Mucosa of stomach (tissue), 1 donor: ENCODE data around the gene TMEM203.

Source experiments
- H3K27me3 ChIP-seq: one replicate; pipeline ENCODE4 v1.7.0; 2013; ENCODE audit warnings: mild to moderate bottlenecking, low read length; ENCODE audit not compliant: control insufficient read depth, insufficient read depth
- H3K36me3 ChIP-seq: one replicate; pipeline ENCODE4 v1.7.0; 2013; ENCODE audit warnings: low read length; ENCODE audit not compliant: control insufficient read depth, insufficient read depth
- H3K4me1 ChIP-seq: one replicate; pipeline ENCODE4 v1.7.0; 2013; ENCODE audit warnings: mild to moderate bottlenecking, low read length; ENCODE audit not compliant: control insufficient read depth, insufficient read depth
- H3K4me3 ChIP-seq: one replicate; pipeline ENCODE4 v1.7.0; 2013; ENCODE audit warnings: low read length
- H3K9ac ChIP-seq: one replicate; pipeline ENCODE4 v1.7.0; 2013; ENCODE audit warnings: mild to moderate bottlenecking, low read length, moderate library complexity
- H3K9me3 ChIP-seq: one replicate; pipeline ENCODE4 v1.7.0; 2013; ENCODE audit warnings: mild to moderate bottlenecking, low read length, moderate library complexity; ENCODE audit not compliant: control insufficient read depth
- donor health status: Pancreatic carcinoma.

TMEM203 gene

DNA sequence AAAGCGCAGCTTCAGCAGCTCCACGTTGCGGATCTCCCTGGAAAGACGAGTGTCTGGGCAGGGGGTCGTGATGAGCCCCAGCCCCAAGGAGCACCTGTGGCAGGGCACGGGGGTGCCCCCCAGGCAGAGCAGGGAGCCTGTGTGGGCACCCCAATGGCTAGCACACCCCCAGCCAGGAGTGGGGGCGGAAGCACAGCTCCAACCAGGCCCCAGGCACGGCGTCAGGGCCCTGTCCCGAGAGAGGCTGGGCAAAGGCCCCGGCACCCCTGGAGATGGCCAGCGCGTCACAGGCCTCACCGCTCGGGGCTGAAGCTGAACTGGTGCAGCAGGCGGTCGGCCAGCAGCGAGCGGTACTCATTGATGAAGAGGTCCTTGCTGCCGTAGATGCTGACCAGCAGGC lies 25.0 kb downstream of the TMEM203 start:
- Histone ChIP-seq H3K27me3 (no peaks in the 10 kb centered on the region), H3K4me3 (no peak overlapping the region), H3K9me3 (no peaks in the 10 kb centered on the region), H3K9ac (no peak overlapping the region), H3K4me1 (peaks cover 7% of the 10 kb centered on the region), H3K36me3 (peaks cover 11% of the 10 kb centered on the region)

DNA sequence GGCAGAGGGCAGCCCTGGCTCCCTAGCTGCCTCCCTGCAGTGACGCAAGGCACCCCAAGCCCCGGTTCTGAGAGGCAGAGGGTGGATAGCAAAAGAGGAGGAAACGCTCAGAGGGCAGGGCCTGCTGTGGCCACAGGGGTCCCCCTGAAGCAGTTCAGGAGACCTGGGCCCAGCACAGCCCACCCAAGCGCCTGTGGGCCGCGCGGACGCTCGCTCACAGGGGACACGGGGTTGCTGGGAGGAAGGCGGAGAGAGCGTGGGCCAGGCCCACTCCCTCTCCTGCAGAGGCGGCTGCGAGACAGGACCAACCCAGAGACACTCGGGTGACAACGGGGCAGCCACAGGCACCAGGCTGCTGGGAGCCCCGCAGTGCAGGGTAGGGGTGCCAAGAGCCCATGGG lies 25.7 kb downstream of the TMEM203 start:
- Histone ChIP-seq H3K9me3 (no peaks in the 10 kb centered on the region), H3K36me3 (peaks cover 11% of the 10 kb centered on the region), H3K27me3 (peaks cover 6% of the 10 kb centered on the region), H3K4me3 (no peak overlapping the region), H3K9ac (no peak overlapping the region), H3K4me1 (peaks cover 12% of the 10 kb centered on the region)

DNA sequence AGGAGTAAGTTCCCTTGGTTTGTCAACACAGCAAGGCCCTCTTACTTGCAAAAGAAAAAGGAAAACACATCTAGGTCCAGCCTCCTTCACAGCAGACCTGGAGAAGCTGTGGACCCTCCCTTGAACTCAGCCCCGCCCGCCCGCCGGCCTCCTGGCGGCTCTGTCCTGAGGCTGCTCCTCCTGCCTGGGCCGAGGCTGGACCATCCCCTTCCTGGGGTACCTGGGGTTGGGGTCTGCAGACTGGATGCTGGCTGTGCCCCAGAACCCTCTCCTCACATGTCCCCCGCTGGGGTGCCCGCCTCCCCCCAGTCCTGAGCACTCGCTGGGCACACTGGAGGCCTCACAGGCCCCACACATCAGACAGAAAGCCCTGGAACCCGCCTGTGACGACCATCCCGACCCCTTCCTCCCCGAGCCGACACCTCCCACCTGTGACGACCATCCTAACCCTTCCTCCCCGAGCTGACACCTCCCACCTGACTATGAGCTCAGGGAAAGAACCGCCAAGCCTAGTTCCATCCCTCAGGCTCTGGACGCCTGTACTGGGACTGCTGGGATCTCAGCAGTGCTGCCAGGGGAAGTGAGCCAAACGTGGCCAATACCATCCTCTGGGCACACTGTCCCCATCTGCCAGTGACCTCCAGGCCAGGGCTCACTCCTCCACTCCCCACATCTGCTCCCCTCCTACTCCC lies 26.4 kb downstream of the TMEM203 start:
- H3K36me3 ChIP-seq: peaks cover 11% of the 10 kb centered on the region
- no peak overlapping the region for H3K4me3 ChIP-seq
- no peaks in the 10 kb centered on the region for H3K9me3 ChIP-seq
- no peak overlapping the region for H3K9ac ChIP-seq
- H3K27me3 ChIP-seq: peaks cover 11% of the 10 kb centered on the region
- peaks cover 12% of the 10 kb centered on the region for H3K4me1 ChIP-seq

DNA sequence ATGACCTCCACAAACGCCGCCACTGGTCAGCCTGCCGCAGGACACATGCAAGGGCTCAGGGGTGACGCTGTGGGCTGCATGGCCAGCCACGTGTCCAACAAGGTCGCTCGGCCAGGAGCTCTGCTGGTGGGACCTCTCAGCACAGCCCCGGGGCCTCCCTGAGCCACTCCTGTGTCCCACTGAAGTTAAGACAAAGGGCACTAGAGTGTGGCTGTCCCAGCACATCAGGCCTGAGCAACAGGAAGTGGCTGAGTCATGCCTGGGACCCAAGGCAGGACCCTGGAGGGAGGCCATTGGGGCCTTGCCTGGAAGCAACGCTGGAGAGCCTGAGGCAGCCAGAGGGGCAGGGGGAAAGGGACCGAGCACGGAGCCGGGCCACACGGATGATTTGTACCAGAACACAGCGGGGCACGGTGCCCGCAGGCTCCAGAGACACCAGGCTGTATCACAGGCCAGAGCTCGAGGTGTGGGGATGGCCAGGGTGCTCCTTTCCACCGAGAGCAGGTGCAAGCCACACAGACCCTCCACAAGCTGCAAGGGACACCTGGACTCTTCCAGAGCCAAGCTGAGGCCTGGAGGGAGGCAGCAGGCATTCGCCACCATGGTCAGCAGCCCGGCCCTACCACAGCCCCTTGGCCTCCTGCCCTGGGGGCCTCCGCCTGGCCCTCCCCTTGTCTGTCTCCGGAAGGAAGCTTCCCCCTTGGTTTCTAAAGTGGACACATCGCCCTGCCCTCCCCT lies 27.1 kb downstream of the TMEM203 start:
- H3K9ac ChIP-seq: no peak overlapping the region
- H3K36me3 ChIP-seq: peaks cover 9% of the 10 kb centered on the region
- peaks cover 17% of the 10 kb centered on the region for H3K4me1 ChIP-seq
- no peak overlapping the region for H3K4me3 ChIP-seq
- H3K9me3 ChIP-seq: no peaks in the 10 kb centered on the region
- peaks cover 18% of the 10 kb centered on the region for H3K27me3 ChIP-seq

DNA sequence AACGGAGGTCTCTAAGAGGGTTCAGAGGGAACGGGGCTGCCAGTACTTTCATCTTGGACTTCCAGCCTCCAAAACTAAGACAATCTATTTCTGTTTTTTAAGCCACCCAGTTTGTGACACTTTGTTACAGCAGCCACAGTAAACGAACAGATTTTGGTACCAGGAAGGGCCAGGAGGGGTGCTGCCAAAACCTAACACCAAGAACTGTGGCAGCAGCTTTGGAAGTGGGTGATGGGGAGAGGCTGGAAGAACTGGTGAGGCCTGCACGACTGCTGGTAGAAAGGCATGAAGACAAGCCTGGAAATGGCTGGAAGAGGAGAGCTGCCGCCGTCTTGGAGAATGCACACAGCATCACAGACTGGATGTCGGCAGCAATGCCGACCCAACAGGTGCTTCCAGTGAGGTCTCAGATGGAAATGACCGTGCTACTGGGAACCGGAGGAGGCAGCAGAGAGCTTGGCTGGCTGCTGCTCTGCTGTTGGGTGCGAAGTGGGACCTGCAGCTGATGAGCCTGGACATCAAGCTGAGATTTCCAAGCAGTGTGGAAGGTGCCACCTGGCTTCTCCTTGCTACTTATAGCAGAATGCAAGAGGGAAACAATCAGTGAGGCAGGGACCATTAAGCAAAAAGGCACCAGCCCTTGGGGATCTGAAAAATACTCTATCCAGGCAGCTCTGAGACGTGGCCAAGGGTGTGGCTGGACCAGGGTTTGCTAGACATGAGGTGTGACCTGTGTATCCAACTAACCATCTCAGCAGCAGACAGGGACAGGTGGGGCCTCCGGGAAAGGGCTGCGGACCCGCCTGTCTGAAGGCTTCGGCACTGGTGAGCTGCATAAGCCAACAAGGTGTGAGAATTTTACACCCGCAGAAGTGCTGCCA lies 28.9 kb downstream of the TMEM203 start:
- Histone ChIP-seq H3K9ac (no peak overlapping the region), H3K4me1 (peaks cover 28% of the 10 kb centered on the region), H3K4me3 (no peak overlapping the region), H3K27me3 (peaks cover 36% of the 10 kb centered on the region), H3K36me3 (no peaks in the 10 kb centered on the region), H3K9me3 (no peaks in the 10 kb centered on the region)

DNA sequence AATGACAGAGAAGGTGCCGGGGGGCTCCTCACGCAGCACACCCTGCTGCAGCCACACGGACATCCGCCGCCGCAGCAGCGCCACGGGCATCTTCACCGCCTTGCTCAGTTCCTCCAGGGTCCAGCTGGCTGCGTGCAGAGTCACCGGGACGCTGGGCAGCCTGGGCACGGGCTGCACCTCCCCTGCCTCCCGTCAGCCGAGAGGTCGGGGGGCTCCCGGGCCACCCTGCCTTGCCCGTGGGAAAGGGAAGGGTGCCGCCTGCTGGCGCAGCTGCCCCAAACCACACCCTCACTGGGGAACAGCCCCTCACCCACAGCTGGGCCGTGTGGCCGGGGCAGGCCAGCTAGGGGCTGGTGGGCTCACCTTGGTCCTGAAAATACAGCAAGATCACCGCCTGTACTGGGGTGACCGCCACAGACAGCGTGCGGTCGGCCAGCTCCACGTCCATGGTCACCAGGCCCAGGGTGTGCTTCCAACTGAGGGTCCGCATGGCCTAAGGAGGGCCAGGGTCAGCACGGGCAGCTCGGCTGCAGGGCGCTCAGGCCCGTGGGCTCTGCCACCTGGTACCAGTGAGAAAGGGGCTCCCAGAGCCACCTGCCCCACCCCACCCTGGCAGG lies 30.0 kb downstream of the TMEM203 start:
- Histone ChIP-seq H3K4me3 (no peak overlapping the region), H3K36me3 (no peaks in the 10 kb centered on the region), H3K9me3 (no peaks in the 10 kb centered on the region), H3K27me3 (peaks cover 47% of the 10 kb centered on the region), H3K4me1 (peaks cover 28% of the 10 kb centered on the region), H3K9ac (no peak overlapping the region)

DNA sequence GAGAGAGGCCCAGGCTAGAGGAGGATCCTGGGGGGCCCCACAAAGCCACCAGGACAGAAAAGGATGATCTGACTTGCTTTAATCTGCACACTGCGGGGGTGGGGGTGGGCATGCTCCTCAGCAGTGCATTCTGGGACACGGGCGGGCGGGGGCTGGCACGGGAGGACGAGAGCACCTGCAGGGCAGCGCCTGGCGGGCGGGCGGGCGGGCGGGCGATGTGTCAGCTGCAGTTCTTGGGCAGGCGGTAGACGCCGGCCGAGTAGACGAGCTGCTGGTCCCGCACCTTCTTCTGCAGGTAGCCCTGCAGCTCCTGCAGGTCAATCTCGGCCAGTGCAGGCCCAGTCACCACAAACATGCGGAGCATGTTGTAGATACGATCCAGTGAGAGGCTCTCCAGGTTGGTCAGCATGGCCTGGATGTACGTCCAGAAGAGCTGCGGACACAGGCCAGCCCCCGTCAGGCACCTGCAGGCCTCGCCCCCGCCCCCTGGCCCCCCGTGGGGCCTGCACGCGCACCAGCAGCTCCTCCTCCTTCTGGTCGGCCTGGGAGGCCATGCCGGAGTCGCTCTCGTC lies 30.6 kb downstream of the TMEM203 start:
- Histone ChIP-seq H3K9ac (no peak overlapping the region), H3K4me3 (no peak overlapping the region), H3K36me3 (no peaks in the 10 kb centered on the region), H3K4me1 (peaks cover 34% of the 10 kb centered on the region), H3K9me3 (no peaks in the 10 kb centered on the region), H3K27me3 (peaks cover 53% of the 10 kb centered on the region)

DNA sequence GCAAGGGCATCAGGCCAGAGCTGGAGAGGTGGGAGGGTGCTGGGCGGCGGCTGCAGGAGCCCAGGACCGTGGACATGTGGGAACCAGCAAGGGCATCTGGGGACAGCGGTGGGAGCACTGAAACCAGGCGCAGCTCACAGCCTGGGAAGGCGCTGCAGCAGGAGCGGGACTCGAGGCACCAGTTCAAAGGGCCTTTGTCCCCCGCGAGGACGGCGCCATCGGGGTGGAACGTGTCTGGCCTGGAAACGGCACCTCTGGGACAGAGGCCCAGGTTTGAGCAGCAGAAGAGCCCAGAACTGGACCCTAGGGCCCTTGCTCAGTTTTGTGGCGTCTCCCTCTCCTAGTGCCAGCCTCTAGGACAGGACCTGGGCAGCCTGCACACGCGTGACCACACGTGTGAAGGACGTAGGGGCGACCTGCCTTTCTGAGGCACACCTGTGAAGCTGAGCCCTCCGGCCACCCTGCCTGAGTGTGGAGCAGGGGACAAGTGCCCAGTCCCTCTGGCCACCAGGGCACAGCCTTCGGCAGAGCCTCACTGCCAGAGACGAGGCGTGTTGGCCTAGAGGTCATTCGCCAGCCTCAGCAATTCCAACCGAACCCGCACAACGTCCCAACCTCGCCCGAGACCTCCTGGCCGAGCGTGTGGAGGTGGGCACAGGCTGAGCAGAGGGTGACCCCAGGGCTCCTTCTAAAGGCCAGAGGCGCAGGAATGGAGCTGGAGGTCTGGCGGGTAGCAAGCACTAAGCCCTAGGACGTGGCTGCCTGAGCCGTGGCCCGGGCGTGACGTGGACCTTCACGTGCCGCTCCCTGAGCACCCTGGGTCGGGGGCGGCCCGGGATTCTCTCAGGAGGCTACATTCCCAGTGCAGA lies 31.4 kb downstream of the TMEM203 start:
- H3K27me3 ChIP-seq: peaks cover 59% of the 10 kb centered on the region
- H3K9ac ChIP-seq: no peak overlapping the region
- H3K9me3 ChIP-seq: no peaks in the 10 kb centered on the region
- no peaks in the 10 kb centered on the region for H3K36me3 ChIP-seq
- peaks cover 41% of the 10 kb centered on the region for H3K4me1 ChIP-seq
- H3K4me3 ChIP-seq: no peak overlapping the region

DNA sequence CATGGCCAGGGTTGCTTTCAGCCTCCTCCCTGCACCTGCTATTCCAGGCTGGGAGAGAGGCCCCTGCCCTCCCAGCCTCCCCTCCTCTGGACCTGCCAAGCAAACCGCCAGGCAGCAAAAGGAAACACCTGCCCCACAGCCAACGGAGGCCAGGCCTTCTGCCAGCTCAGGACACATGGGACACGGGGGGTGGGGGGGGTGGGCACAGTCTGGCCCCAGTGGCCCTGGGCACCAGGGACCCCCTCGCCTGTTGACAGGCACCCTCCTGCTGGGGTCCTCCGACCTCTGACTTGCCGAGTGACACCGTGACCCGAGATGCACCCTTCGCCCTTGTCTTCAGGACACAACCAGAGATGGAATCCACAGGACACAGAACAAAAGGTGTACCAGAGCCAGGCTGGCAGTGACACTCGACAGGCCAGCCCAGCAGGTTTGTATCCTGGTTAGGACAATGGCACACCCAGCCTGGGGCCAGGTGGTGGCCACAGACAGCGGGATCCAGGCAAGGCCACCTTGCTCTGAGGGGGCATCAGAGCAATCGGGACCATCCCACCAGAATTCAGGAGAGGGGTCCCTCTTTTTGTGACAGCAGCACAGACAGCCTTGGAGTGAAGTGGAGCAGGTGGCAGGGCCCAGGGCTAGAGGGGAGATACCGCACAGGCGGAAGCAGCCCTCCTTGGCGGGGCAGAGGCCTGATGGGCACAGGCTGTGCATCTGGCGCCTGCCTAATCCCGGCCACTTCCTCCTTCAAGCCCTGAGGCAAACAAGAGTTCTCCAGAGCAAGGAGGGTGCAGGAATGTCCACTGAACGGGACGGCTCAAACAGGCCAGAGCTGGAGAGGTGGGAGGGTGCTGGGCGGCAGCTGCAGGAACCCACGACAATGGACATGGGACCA lies 32.3 kb downstream of the TMEM203 start:
- Histone ChIP-seq H3K4me3 (no peak overlapping the region), H3K4me1 (peaks cover 44% of the 10 kb centered on the region), H3K27me3 (peaks cover 60% of the 10 kb centered on the region), H3K36me3 (no peaks in the 10 kb centered on the region), H3K9ac (no peak overlapping the region), H3K9me3 (no peaks in the 10 kb centered on the region)

DNA sequence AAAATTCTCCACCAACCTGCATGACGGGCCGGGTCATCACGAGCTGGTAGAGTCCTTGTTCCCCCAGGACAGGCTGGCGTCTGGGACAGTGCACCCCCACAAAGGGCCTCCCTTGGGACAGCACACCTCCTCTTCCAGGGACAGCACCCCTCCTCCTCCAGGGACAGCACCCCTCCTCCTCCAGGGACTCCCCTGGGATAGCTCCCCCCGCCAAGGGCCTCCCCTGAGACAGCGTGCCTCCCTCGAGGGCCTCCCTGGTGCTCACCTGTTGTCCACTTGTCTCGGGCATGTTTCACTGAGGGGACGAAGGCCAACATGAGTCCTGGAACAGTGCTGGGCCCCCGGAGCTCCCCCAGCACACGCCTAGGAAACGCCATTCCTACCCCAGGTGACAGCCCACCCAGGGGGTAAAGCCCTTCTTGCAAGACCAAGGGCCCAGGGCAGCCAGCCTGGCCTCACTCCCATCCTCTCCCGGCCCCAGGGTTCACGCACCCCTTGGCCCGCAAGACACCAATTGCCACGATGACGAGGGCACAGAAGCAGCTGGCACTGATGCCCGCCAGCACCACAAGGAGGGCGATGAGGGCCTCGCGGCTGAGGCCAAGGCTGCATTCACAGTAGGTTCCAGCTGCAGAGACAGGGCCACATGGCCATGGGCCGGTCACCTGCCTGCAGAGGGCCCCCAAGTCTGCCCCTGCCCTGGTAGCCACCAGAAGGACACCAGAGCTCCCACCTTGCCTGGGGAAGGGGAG lies 34.1 kb downstream of the TMEM203 start:
- no peaks in the 10 kb centered on the region for H3K36me3 ChIP-seq
- H3K9me3 ChIP-seq: no peaks in the 10 kb centered on the region
- peaks cover 40% of the 10 kb centered on the region for H3K4me1 ChIP-seq
- H3K9ac ChIP-seq: no peak overlapping the region
- H3K4me3 ChIP-seq: no peak overlapping the region
- peaks cover 78% of the 10 kb centered on the region for H3K27me3 ChIP-seq
